ENCODE measurements around the gene TERT.

The TERT gene

GRCh38 chr5:1314564-1314982, 19.7 kb upstream of the TERT start:
- TF ChIP-seq CTCF (IDR thresholded peaks at IDR 0.05; ENCODE audit: borderline replicate concordance, insufficient read depth, low read depth, low read length): no peak
- no peak overlapping the region for H3K4me3 ChIP-seq (ENCODE audit: low read depth, low read length)

DNA sequence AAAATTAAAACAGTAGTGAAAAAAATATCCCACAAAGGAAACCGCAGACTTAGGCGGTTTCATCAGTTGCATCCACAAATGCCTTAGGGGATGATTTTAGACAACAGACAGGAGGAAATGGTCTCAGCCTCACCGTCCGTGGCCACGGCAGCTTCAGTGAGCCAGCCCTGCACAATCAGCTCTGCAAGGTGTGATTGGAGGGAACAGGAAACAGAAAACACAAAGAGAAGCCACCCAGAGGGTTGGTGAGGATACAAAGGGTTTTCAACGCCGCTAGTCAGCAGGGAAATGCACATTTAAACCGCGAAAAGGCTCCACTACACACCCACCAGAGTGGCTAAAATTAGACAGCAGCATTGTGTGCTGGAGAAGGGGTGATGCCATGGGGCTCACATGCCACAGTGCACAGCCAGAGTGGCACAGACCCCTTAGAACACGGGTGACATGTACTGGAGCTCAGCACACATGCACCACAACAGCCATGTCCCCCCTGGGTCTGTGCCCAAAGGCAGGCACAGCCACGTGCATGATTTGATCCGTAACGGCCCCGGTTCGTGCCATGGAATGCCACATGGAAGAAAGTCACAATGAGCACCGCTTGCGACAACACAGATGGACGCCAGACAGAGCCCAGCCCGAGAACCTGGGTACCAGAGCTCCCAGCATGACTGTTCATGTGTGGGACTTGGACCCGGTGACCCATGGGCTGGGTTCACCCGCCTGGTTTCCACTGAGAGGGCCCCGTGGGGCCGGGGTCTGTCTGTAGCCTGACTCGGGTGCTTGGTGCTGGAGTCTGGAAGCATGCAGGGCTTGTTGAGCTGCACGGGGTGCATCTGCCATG, 18.3 kb upstream of the TERT start:
- peak overlapping the region; percentile 3 for H3K4me3 ChIP-seq (ENCODE audit: low read depth, low read length)
- TF ChIP-seq CTCF (IDR thresholded peaks at IDR 0.05; ENCODE audit: borderline replicate concordance, insufficient read depth, low read depth, low read length): no peak

DNA sequence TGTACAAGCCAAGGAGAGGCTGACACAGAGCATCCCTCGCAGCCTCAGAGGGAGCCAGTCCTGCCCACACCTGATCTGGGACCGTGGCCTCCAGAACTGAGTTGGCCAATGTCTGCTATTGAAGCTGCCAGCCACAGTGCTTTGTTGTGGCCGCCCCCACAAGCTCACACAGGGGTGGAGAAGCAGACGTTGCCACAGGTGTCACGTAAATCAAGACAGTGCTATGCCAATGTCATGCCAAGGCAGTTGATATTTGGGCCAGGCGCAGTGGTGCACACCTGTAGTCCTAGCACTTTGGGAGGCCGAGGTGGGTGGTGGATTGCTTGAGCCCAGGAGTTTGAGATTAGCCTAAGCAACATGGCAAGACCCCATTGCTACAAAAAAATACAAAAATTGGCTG, 17.3 kb upstream of the TERT start:
- no peak for TF ChIP-seq CTCF (IDR thresholded peaks at IDR 0.05; ENCODE audit: borderline replicate concordance, insufficient read depth, low read depth, low read length)

GRCh38 chr5:1311439-1312055, 16.7 kb upstream of the TERT start:
- H3K4me3 ChIP-seq (ENCODE audit: low read depth, low read length): no peak overlapping the region
- no peak for TF ChIP-seq CTCF (IDR thresholded peaks at IDR 0.05; ENCODE audit: borderline replicate concordance, insufficient read depth, low read depth, low read length)

More for the DNA sequence above, 17.3 kb upstream of the TERT start:
- H3K4me3 ChIP-seq (ENCODE audit: low read depth, low read length): no peak overlapping the region

DNA sequence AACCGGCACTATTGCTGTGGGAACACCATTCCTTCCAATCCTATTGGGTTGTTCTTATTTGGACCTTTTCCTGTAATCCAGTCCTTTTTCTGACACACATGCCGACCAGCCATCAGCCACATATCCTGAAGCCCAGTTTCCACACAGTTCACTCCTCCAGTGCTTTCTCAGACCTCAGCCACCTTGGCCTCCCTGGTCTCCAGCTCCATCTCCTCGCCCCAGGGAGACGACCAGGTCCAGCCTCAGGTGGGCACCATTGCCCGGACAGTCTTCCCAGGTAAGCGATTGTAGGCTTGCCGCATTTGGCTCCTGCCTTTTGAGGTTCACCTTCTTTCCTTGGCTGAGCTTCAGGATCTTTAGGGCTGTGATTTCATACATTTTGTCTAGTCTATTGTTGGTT, 15.2 kb upstream of the TERT start:
- no peak overlapping the region for H3K4me3 ChIP-seq (ENCODE audit: low read depth, low read length)
- TF ChIP-seq CTCF (IDR thresholded peaks at IDR 0.05; ENCODE audit: borderline replicate concordance, insufficient read depth, low read depth, low read length): no peak

GRCh38 chr5:1304033-1304432, 9.2 kb upstream of the TERT start:
- TF ChIP-seq CTCF (IDR thresholded peaks at IDR 0.05; ENCODE audit: borderline replicate concordance, insufficient read depth, low read depth, low read length): no peak
- H3K4me3 ChIP-seq (ENCODE audit: low read depth, low read length): no peak overlapping the region

GRCh38 chr5:1302258-1302657, 7.4 kb upstream of the TERT start:
- no peak for TF ChIP-seq CTCF (IDR thresholded peaks at IDR 0.05; ENCODE audit: borderline replicate concordance, insufficient read depth, low read depth, low read length)
- H3K4me3 ChIP-seq (ENCODE audit: low read depth, low read length): no peak overlapping the region

Data from GM12875 (cell line).